ENCODE data around the gene KCTD13. TPM values are rescaled to one million over a fixed set of nuclear protein-coding genes. Genes with fewer than 3 reads are reported as not detected.

Gene KCTD13
- total and polyA plus RNA-seq, 2 of the 8 experiments (the other 6 are each of a cell fraction or from before 2014, with no cell fraction given): 9.2 to 10.8 TPM

DNA sequence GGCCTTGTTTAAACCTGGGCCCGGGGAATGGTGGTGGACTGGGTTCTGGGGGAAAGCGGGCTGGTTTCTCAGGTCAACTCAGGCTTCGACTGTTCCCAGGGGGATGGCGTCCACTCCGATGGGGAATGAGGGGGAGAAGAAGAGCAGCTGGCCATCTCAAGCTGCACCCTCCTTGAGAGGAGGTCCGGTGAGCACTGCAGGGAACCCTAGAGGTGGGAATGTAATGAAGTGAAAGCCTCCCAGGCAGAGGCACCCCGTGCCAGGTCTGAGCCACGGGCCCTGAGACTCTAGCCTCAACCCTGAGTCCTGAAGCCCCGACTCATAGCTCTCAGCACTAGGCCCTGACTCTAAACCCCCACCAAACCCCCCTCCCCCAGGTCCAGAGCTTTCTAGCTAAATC is 61.8 kb downstream of the KCTD13 start:
- no peak overlapping the region for H3K23ac ChIP-seq (ENCODE audit: insufficient read length)
- WGBS, 2 experiments (ENCODE audit: extremely low coverage in 1 of 2, insufficient coverage in 1 of 2, insufficient read length in 1 of 2, insufficient replicate concordance in 2 of 2, low coverage in 1 of 2, low lambda C conversion rate in 2 of 2, missing lambda C conversion rate in 1 of 2): 88% methylated on average over 8 of the region's 9 CpGs; no CpG with 5 or more reads in 1 of the 2 experiments
- no peak overlapping the region for H2AFZ ChIP-seq (ENCODE audit: low read length)
- H3K9ac ChIP-seq (replicated peaks in 1 of 4; ENCODE audit: extremely low read depth in 1 of 4, low read depth in 3 of 4, low read length in 3 of 4): no peak overlapping the region
- CTCF ChIA-PET (ENCODE audit: partially characterized antibody): interaction anchor here (0.6 to 4.9 kb wide), 6 partner anchors 10 to 149 kb away, joined by 3 to 21 read pairs (median 5); no protein-coding TSS in a partner anchor
- no peak overlapping the region for H4K5ac ChIP-seq (ENCODE audit: insufficient read length, low read depth, low read length)
- H2BK15ac ChIP-seq (ENCODE audit: low read length): no peak overlapping the region
- H4K91ac ChIP-seq (replicated peaks; ENCODE audit: insufficient read length, low read length): no peak overlapping the region
- peaks cover 9% of the 10 kb centered on the region for H3K79me1 ChIP-seq (ENCODE audit: low read depth, low read length)
- H3K23me2 ChIP-seq (ENCODE audit: low read depth, low read length): peaks cover 8% of the 10 kb centered on the region; the same call in 1 of the 2 replicates
- FAIRE-seq (no peak), DNase-seq (ENCODE audit: low read depth in 1 of 2, low spot score in 2 of 2) (no peak)
- H3K18ac ChIP-seq (ENCODE audit: extremely low read depth, low read length): no peak overlapping the region
- no peak overlapping the region for H2AK5ac ChIP-seq (ENCODE audit: low read depth, low read length)
- H2BK120ac ChIP-seq (replicated peaks; ENCODE audit: low read depth, low read length): no peak overlapping the region
- H4K8ac ChIP-seq (ENCODE audit: extremely low read depth, insufficient read depth, low read length): peak overlapping the region; percentile 45; the same call in 1 of the 2 replicates
- no peaks in the 10 kb centered on the region for H3K27me3 ChIP-seq (replicated peaks in 1 of 4; ENCODE audit: control insufficient read depth in 3 of 4, extremely low read depth in 1 of 4, insufficient read depth in 3 of 4, low read length in 3 of 4)
- H2BK12ac ChIP-seq (ENCODE audit: low read depth, low read length): 0 out of 2 replicates have a peak overlapping the region, but pooled peaks have one; percentile 17
- peak overlapping the region; percentile 81 for H3K4ac ChIP-seq (replicated peaks; ENCODE audit: insufficient read length, low read depth, low read length)
- no peak overlapping the region for H3K56ac ChIP-seq (replicated peaks; ENCODE audit: insufficient read length, low read depth, low read length)
- H3K4me3 ChIP-seq (ENCODE audit: extremely low read depth in 1 of 4, insufficient read depth in 2 of 4, low read depth in 3 of 4, low read length in 4 of 4): no peak overlapping the region
- H4K20me1 ChIP-seq (replicated peaks in 1 of 2; ENCODE audit: control insufficient read depth in 1 of 2, insufficient read depth in 2 of 2, low read length in 2 of 2): peaks cover 0 to 5% of the 10 kb centered on the region in 2 experiments
- H3K9me3 ChIP-seq (ENCODE audit: insufficient read depth in 2 of 2, low read depth in 1 of 2, low read length in 1 of 2): no peaks in the 10 kb centered on the region
- no peak overlapping the region for H3K27ac ChIP-seq (ENCODE audit: low read depth, low read length)
- peak overlapping the region in 1 of 2 experiments; percentile 64; a peak in 1 of 4 replicates for H3K4me2 ChIP-seq (ENCODE audit: insufficient read depth in 1 of 2, low read depth in 2 of 2, low read length in 2 of 2)
- peaks cover 0 to 9% of the 10 kb centered on the region in 2 experiments; a peak in 2 of 4 replicates for H3K79me2 ChIP-seq (ENCODE audit: control insufficient read depth in 1 of 2, insufficient read depth in 2 of 2, low read length in 2 of 2)
- no peak overlapping the region for H3K14ac ChIP-seq (ENCODE audit: insufficient read length)
- H3K4me1 ChIP-seq (replicated peaks in 1 of 4; ENCODE audit: control insufficient read depth in 3 of 4, insufficient read depth in 4 of 4, low read length in 3 of 4): peaks cover 0 to 7% (median 3%) of the 10 kb centered on the region in 4 experiments; a peak in 3 of 7 replicates
- POLR2A ChIA-PET (ENCODE audit: partially characterized antibody): interaction anchor here (0.6 to 2.4 kb wide), 6 partner anchors 9 to 74 kb away, joined by 3 to 9 read pairs (median 4); partner anchors contain the start of genes KIF22 and PAGR1
- TF ChIP-seq RNF2 (IDR thresholded peaks at IDR 0.05; ENCODE audit: borderline replicate concordance, low read depth, low read length, missing control alignments, poor library complexity, severe bottlenecking) (no peak), BACH1 (IDR thresholded peaks at IDR 0.05; ENCODE audit: low read length) (no peak), KDM5A (IDR thresholded peaks at IDR 0.05; ENCODE audit: low read length) (no peak), SIX5 (IDR thresholded peaks at IDR 0.05; ENCODE audit: low read depth, low read length) (no peak), MAFK (IDR thresholded peaks at IDR 0.05; ENCODE audit: low read depth, low read length) (no peak), SIRT6 (IDR thresholded peaks at IDR 0.05; ENCODE audit: low read length) (no peak), ASH2L (IDR thresholded peaks at IDR 0.05; ENCODE audit: low read length) (no peak), EGR1 (IDR thresholded peaks at IDR 0.05; ENCODE audit: borderline replicate concordance, low read depth, low read length) (no peak)
- TF ChIP-seq, protein P1, sequence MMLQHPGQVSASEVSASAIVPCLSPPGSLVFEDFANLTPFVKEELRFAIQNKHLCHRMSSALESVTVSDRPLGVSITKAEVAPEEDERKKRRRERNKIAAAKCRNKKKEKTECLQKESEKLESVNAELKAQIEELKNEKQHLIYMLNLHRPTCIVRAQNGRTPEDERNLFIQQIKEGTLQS (IDR thresholded peaks at IDR 0.05; ENCODE audit: insufficient read depth, low read depth, low read length): no peak
- no peak overlapping the region for H2BK5ac ChIP-seq (ENCODE audit: low read depth, low read length)
- H3K36me3 ChIP-seq (ENCODE audit: control insufficient read depth in 2 of 4, insufficient read depth in 4 of 4, low read length in 3 of 4): peaks cover 0 to 6% (median 1%) of the 10 kb centered on the region in 4 experiments; a peak in 5 of 8 replicates
- H2BK20ac ChIP-seq (ENCODE audit: low read length): no peak overlapping the region

Measured in H1 (cell line).